Neutrophil (primary cell): Measurements from ENCODE around the gene MAB21L1.

Experiments used
- H3K27ac ChIP-seq: fragments of 200-600 bp; sonication (generic); 2 replicates; pipeline ENCODE4 v1.5.1; 2016; ENCODE audit warnings: mild to moderate bottlenecking, moderate library complexity
- H3K27me3 ChIP-seq: fragments of 200-600 bp; sonication (generic); 2 replicates; pipeline ENCODE4 v1.6.0; 2016; ENCODE audit warnings: mild to moderate bottlenecking
- H3K36me3 ChIP-seq: fragments of 200-600 bp; sonication (generic); 2 replicates; pipeline ENCODE4 v1.5.1; 2017
- H3K4me1 ChIP-seq, 2 experiments: fragments of 200-600 bp in 1 of 2; sonication (generic) in 1 of 2; 1 replicate in 1 of 2; 2 replicates in 1 of 2; pipeline versions ENCODE4 v1.5.1 to v1.6.1; 2013 to 2016; ENCODE audit warnings: low read depth in 1 of 2, low read length in 1 of 2, mild to moderate bottlenecking in 1 of 2, moderate library complexity in 1 of 2; ENCODE audit not compliant: control insufficient read depth in 1 of 2, insufficient read depth in 1 of 2
- H3K4me3 ChIP-seq, 2 experiments: fragments of 200-600 bp in 1 of 2; sonication (generic) in 1 of 2; 1 replicate in 1 of 2; 2 replicates in 1 of 2; pipeline ENCODE4 v1.5.1; 2013 to 2016; ENCODE audit warnings: low read depth in 1 of 2, low read length in 1 of 2, mild to moderate bottlenecking in 1 of 2, moderate library complexity in 1 of 2
- H3K9me3 ChIP-seq: fragments of 200-600 bp; sonication (generic); 2 replicates; pipeline ENCODE4 v1.5.1; 2016
- TF ChIP-seq, protein P1 (sequence below): fragments of 200-600 bp; sonication (generic); IDR thresholded peaks from 2 replicates; pipeline ENCODE4 v1.5.1; 2016; ENCODE audit warnings: antibody characterized with exemption

Gene MAB21L1

DNA sequence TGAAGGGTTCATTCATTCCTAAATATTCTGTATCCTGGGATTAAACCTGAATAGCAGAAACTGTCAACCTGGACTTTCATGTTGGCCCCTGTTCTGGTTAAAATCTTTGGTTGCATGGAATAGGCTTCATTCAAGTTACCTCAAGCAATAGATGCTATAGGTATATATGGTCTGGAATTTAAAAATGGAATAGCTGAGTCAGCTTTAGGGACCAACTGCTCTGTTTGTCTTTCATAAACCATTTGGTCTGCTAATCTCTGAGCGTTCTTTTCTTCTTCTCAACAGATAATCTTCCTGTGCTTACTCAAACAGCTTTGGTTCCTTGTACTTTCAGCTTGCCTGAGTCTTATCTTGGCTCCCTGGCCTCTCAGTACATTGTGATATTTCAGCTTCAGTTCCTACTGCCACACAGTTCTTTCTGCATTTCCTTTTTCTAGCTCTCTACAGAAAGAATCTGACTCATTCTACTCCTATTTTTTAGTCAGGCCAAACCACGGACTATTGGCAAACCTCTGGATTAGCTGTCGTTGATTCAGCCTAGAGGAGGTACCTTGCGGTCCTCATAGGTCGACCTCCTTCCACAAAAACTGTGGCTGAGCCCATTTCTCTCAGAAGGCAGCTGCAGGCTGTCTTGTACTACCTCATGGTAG lies 35.9 kb upstream of the MAB21L1 start:
- no peak overlapping the region for H3K4me3 ChIP-seq
- H3K4me1 ChIP-seq, result no peaks in the 10 kb centered on the region
- TF ChIP-seq, protein P1, sequence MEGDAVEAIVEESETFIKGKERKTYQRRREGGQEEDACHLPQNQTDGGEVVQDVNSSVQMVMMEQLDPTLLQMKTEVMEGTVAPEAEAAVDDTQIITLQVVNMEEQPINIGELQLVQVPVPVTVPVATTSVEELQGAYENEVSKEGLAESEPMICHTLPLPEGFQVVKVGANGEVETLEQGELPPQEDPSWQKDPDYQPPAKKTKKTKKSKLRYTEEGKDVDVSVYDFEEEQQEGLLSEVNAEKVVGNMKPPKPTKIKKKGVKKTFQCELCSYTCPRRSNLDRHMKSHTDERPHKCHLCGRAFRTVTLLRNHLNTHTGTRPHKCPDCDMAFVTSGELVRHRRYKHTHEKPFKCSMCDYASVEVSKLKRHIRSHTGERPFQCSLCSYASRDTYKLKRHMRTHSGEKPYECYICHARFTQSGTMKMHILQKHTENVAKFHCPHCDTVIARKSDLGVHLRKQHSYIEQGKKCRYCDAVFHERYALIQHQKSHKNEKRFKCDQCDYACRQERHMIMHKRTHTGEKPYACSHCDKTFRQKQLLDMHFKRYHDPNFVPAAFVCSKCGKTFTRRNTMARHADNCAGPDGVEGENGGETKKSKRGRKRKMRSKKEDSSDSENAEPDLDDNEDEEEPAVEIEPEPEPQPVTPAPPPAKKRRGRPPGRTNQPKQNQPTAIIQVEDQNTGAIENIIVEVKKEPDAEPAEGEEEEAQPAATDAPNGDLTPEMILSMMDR, result no peak
- no peaks in the 10 kb centered on the region for H3K36me3 ChIP-seq
- H3K9me3 ChIP-seq, result no peaks in the 10 kb centered on the region
- H3K27me3 ChIP-seq, result no peaks in the 10 kb centered on the region
- H3K27ac ChIP-seq, result no peak overlapping the region

DNA sequence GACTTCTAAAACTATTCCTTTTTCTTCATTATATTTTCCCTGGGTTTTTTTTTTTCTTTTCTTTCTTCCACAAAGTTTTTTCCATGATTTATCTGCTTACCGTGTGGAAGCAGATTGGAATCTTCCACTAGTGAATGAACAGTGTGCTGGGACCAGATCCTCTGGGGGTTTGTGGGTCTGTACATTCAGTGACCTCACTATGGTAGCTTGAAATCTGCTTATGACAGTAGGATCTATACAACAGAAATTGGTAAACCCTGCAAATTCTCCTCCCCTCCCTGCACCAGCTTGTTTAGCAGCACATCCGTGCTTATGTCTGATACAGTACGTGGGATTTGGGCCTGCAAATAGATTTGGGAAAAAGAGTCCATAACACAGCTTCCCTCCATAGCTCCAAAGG lies 26.0 kb upstream of the MAB21L1 start:
- Histone ChIP-seq H3K4me3 (no peak overlapping the region), H3K4me1 (no peaks in the 10 kb centered on the region), H3K9me3 (no peaks in the 10 kb centered on the region), H3K27ac (no peak overlapping the region), H3K27me3 (no peaks in the 10 kb centered on the region), H3K36me3 (no peaks in the 10 kb centered on the region)
- TF ChIP-seq, protein P1, result no peak

DNA sequence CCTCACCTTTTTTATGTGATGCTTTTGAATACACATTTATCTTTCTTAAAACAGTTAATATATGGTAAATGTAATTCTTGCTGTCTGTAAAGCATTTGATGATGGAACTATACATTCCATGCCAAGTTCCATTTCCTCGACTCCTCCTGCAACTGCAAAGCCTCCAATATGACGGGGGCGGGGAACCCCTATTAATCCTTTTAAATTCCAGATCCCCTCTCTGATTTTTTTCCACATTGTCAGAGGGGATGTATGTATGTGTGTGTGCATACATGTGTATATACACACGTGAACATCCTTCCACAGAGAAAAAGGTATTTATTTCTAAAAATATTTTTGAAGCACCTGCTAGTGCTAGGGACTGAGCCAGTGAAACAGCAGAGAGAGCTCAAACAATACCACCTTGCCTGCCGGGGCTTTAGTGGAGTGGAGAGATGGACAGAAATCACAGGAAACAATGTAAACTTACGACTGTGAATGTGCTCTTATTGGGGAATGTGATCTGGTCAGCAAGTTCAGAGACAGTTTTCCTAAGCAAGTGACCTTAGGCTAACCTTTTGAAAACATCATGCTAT lies 25.3 kb upstream of the MAB21L1 start:
- Histone ChIP-seq H3K27ac (no peak overlapping the region), H3K4me1 (no peaks in the 10 kb centered on the region), H3K4me3 (no peak overlapping the region), H3K27me3 (no peaks in the 10 kb centered on the region), H3K36me3 (no peaks in the 10 kb centered on the region), H3K9me3 (no peaks in the 10 kb centered on the region)
- TF ChIP-seq, protein P1, result no peak

DNA sequence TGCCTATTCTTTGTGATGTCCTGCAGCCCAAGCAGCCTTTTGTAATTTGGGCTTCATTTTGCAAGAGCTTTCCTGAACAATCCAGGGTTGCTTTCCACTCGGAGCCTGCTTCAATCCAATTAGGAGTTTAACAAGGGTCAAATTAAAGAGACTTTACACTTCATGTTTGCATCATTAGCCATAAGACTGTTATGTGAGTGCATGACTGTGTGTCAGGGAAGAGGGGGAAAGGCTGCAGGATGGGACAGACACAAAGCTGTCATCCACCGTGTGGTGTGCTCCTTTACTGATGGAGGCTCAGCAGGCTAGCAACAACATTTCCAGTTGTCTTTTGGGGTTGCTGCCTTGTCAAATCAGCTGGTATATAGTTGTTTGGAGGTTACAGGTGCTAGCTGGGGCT lies 23.7 kb upstream of the MAB21L1 start:
- Histone ChIP-seq H3K27me3 (no peaks in the 10 kb centered on the region), H3K9me3 (no peaks in the 10 kb centered on the region), H3K27ac (no peak overlapping the region), H3K4me1 (no peaks in the 10 kb centered on the region), H3K4me3 (no peak overlapping the region), H3K36me3 (no peaks in the 10 kb centered on the region)
- TF ChIP-seq, protein P1, result no peak

DNA sequence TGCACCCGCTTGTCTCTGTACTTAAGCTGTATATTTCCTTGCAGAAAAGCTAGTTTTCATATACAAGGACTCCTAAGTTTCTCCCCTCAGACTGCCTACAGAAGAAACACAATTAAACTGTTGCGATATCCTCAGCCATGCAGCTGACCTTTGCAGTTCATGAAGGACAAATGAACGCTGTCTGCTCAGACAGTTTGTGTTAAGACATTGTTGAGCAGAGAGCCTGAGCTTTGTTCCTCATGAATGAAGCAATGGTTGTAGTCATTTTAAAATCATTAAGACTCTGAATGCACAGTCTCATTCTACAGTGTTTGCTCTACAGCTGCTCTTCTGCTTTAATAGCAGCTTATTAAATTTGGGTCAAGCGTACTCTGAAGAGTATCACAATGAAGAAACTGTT lies 23.2 kb upstream of the MAB21L1 start:
- no peaks in the 10 kb centered on the region for H3K36me3 ChIP-seq
- TF ChIP-seq, protein P1, result no peak
- no peaks in the 10 kb centered on the region for H3K4me1 ChIP-seq
- no peaks in the 10 kb centered on the region for H3K27me3 ChIP-seq
- H3K27ac ChIP-seq, result no peak overlapping the region
- H3K9me3 ChIP-seq, result no peaks in the 10 kb centered on the region
- H3K4me3 ChIP-seq, result no peak overlapping the region
